GM18508 (cell line): ENCODE measurements around the gene ITGA2B.
"Not testable (repeated sequence)": the region's sequence is repeated elsewhere in the genome, so short reads cannot be mapped to it uniquely, and the experiment has no call there.

Experiments
- ATAC-seq: cut with Tn5 transposase; IDR thresholded peaks from one replicate; pipeline ENCODE4 v1.9.1; 2021; ENCODE audit warnings: moderate number of reproducible peaks; ENCODE audit not compliant: insufficient read depth, unreplicated experiment

The ITGA2B gene

GRCh38 chr17:44394112-44394511 lies 4.7 kb upstream of the ITGA2B start:
- not testable (repeated sequence) for ATAC-seq

GRCh38 chr17:44390250-44390870 lies 911 bp upstream of the ITGA2B start:
- ATAC-seq = no peak

- no peak for ATAC-seq
These were observed 314 bp upstream of the ITGA2B start for GRCh38 chr17:44389723-44390202.

GRCh38 chr17:44387804-44388203 lies 1.6 kb downstream of the ITGA2B start:
- ATAC-seq = no peak

GRCh38 chr17:44386182-44386525 lies 3.3 kb downstream of the ITGA2B start:
- ATAC-seq = no peak

GRCh38 chr17:44385287-44386181 lies 3.9 kb downstream of the ITGA2B start:
- ATAC-seq = no peak

GRCh38 chr17:44384823-44385286 lies 4.6 kb downstream of the ITGA2B start:
- no peak for ATAC-seq

GRCh38 chr17:44384281-44384822 lies 5.1 kb downstream of the ITGA2B start:
- ATAC-seq = no peak

- ATAC-seq = no peak
These were observed 5.6 kb downstream of the ITGA2B start for GRCh38 chr17:44383861-44384260.

GRCh38 chr17:44383363-44383762 lies 6.1 kb downstream of the ITGA2B start:
- no peak for ATAC-seq

GRCh38 chr17:44382917-44383316 lies 6.5 kb downstream of the ITGA2B start:
- ATAC-seq = no peak

- ATAC-seq = no peak
These were observed 7.6 kb downstream of the ITGA2B start for GRCh38 chr17:44381810-44382305.

GRCh38 chr17:44380767-44381166 lies 8.7 kb downstream of the ITGA2B start:
- ATAC-seq = no peak

- no peak for ATAC-seq
These were observed 9.6 kb downstream of the ITGA2B start for GRCh38 chr17:44379887-44380286.

GRCh38 chr17:44378171-44378705 lies 11.2 kb downstream of the ITGA2B start:
- no peak for ATAC-seq

GRCh38 chr17:44376779-44377178 lies 12.7 kb downstream of the ITGA2B start:
- ATAC-seq = no peak

GRCh38 chr17:44376124-44376523 lies 13.3 kb downstream of the ITGA2B start:
- no peak for ATAC-seq

- ATAC-seq = no peak
These were observed 14.0 kb downstream of the ITGA2B start for GRCh38 chr17:44375196-44376017.

GRCh38 chr17:44374306-44375195 lies 14.9 kb downstream of the ITGA2B start:
- ATAC-seq = no peak
